Activated gamma-delta T cell treated with Interleukin-2 at 50 U/mL for 16 hours (primary cell): ENCODE measurements around the gene EPB41L2.
"Not testable (repeated sequence)": the region's sequence is repeated elsewhere in the genome, so short reads cannot be mapped to it uniquely, and the experiment has no call there.

ENCODE experiments used
- DNase-seq: peaks from one replicate; pipeline ENCODE4 v3.0.0-alpha.2; 2020

EPB41L2 gene

DNA sequence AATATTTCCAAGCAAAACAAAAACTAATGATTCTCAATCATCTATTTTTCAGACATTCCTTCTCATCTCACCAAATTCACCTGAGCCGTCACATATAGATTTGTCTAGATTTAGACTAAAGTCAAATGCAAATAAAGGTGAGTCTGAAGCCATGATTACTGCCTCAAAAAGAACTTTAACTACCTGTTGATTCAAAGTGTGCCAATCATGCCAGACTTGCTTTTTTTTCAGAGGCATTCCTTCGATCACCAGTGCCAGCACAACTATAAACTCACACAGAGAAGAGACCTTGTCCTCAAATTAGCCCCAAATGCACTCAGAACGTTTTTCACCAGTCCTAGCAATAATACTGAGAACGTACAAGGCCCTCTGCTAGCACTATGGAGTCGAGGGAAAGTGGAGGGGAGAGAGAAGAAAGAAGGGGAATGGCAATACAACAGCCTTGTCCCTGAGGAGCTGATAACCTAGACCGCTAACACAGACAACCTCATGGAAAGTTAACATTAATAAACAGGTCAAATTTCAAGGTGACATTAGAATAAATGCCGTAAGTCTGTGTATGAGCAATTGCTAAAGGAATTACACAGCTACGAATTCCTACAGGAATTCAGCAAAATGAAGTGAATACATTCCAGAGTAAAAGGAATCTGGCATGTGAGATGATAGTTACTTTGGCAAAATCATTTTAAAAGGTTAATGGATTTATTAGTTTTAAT, 60.9 kb downstream of the EPB41L2 start:
- DNase-seq: no peak

DNA sequence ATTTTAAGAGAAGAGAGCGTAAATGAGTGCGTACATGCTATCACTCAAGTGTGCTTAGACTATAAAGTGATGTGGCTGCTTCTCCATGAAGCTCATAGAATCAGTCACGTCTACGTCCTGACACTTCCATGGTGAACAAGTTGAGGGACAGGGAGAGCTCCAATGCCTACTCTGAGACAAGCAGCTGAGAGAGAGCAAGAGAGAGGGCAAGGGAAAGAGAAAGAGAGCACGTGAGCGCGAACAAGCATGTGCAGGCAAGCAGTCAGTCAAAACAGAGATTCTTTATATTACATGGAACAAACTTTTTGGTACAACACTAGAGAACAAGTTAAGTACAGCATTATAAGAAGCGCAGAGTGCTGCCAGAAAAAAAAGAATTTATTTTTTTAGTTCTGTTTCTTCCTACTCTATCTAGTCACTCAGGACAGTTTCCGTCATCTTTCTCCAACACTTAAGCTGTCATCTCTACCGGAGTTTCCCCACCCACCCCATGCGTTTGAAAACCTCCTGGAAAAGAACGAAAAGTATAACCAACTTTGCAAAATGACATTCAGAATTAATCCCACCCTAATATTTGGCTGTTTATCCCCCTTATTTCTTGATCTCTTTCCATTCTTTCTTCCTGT, 61.8 kb downstream of the EPB41L2 start:
- DNase-seq: no peak

DNA sequence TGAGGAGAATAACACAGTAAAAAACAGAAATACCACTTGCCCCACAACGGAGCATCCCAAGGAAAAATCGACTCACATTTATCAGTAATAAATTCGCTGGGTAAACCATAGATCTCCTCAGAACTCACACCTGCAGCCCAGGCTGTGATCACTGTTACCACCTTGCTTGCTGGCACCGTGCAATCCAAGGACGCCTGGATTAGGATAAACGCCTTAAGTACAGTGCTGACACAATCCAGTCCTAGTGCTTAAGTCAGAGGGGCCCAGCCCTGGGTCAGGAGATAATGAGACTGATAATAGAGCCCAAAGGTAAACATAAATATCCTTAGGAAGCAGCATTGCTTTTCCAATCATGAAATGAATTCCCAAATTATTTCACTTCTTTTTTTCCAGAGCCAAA, 62.5 kb downstream of the EPB41L2 start:
- no peak for DNase-seq

DNA sequence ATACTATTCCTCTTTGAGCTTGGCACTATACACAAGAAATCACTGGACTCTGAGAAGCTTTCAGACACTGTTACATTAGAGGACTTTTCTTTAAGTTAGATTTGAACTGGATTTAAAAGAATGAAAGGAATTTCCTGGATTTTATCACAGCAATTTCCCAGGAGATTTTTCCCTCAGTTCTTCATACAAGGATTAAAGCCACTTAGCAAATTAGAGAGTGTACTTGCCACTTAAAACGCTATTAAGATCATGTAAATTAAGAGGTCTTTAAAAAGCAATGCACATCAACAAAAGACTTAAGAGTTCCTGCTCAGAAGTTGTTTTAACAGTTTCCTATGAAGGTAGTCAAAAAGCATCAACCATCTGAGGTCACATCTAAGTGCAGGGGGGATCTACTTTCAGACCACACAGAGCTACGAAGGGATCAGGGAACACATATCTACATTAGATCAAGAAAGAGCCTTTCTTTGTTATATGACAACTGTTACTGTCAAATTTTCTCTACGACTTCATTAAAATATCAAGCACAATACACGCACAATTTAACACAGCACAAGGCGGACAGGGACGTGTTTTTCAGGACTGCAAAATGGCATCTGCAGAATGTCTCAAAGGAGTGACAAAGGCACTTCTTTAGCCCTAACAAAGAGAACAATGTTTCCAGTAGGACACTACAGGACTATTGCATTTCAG, 65.8 kb downstream of the EPB41L2 start:
- DNase-seq: no peak

DNA sequence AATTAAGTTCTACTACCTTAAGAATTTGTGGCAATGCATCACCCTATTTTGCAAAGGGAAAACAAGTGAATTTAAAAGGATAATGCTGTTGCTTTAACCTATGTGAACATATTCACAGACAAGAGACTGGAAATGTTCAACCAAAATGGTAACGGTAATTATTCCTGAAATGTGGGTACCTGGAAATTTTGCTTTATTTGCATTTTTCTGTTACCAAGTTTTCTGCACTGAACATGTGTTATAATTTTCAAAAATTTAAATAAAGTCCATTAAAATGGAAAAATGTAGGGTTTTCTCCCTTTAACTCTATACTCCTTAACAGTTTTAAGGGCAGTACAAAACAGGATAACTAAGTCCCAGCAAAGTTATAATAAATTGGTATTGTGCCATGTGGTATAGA, 66.4 kb downstream of the EPB41L2 start:
- no peak for DNase-seq

DNA sequence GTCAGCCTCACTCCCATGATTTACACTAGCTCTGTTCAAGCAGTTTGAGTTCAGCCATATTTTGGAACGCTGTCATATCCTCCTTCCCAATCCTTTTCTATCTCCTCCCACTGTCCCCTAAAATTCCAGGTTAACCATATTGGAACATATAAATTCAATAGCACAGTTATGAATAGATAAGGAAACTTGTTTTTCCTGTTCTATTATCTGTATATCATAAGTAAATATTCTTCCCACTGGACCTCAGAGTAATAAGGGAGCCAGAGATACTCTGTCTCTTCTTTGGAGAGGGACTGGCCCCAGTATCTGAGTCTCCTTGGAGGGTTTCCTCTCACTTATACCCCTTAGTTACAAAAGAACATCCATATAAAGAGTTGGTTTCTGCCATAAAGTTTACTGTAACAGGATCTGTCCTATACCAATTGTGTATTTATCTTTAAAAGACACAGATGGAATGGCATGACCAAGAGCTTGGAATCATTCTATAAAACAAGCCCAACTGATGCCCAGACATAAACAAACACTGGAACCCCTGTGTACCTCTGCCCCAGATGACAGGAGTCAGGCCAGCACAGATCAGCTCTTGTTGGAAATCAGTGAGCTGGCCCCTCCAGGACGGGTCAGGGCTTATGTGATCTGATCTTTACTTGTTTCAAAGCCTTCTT, 67.1 kb downstream of the EPB41L2 start:
- DNase-seq: no peak

DNA sequence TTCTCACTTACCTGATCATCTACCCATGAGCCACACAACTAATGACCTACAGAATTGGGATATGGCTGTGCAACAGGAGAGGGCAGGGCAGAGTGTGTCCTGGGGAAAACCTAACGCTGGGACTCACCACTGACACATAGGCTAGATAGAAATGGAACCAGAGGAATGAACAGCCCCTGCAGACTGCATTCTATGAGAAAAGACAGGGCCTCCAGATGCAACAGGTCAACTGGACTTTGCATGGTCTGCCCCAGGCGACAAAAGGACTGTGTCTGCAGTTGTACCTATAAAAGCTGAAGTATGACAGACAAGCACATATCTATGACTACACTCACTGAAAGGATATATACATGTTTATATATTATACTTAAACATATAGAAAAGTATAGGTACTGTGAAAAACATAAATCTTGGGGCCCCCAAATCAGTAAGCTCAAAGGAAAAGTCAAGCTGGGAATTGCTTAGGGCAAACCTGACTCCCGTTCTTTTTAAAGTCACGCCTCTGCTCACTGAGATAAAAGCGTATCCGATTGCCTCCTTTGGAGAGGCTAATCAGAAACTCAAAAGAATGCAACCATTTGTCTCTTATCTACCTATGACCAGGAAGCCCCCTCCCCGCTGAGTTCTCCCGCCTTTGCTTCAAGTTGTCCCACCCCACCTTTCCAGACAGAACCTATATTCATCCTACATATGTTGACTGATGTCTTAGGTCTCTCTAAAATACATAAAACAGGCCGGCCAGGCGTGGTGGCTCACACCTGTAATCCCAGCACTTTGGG, 68.5 kb downstream of the EPB41L2 start:
- DNase-seq: no peak

DNA sequence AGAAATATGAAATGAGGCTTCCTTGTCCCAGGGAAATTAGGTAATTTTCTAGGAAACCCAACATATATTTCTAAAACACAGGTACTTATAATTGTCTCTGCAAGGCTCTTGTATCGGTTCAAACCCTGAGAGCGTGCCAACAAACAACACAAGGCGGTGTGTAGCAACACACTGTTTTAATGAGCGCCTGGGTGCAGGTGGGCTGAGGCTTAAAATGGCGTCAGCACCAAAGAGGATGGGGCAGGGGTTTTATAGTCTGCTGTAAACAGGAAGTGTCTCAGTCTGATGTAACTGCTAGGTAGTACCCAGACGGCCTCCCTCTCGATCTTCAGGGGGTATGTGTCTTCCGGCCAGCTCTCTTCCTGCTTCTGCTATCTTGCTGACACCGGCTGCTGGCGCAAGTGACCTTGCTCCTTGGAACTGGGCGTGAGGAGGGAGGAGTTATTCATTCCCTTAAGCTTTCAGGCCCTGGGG, 69.7 kb downstream of the EPB41L2 start:
- DNase-seq: no peak

DNA sequence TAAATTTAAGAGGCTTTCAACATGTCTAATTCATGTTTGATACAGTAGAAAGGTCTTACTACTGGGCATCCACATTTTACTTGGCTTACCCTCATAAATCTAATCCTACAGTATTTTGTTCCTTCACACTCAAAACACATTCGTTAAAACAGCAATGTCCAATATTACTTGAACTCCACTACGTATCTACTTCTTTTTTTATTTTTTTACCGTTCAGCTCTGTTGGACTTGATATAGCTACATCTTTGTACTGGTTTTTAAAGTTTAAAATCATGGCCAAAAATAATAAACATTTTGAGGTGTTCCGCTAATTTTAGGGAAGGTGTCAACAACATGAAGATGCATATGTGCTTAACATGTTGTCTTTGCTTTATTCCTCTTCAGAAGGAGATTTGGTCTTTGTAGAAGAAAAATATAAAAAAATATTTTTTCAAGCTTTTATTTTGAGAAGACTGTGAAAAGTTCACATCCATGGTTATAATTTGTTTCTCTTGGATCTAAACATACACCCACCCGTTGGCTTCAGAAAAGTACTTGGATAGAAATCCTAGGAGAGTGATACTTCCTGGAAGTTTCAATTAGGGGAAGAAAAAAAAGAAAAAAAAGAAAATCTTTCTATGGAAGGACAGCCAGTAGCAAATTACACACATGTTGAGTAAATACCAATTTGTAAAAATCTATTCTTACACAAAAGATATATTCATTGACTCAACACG, 71.5 kb downstream of the EPB41L2 start:
- no peak for DNase-seq

DNA sequence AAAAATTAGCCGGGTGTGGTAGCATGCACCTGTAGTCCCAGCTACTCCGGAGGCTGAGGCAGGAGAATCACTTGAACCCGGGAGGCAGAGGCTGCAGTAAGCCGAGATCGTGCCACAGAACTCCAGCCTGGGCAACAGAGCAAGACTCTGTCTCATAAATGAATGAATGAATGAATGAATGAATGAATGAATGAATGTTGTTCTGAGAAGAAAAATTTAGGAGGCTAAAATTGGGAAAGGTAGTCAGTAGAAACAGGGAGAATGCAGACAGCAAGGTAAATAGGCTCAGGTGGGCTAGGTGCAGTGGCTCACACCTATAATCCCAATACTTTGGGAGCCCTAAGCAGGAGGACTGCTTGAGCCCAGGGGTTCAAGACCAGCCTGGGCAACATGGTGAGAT, 75.5 kb downstream of the EPB41L2 start:
- DNase-seq: not testable (repeated sequence)

DNA sequence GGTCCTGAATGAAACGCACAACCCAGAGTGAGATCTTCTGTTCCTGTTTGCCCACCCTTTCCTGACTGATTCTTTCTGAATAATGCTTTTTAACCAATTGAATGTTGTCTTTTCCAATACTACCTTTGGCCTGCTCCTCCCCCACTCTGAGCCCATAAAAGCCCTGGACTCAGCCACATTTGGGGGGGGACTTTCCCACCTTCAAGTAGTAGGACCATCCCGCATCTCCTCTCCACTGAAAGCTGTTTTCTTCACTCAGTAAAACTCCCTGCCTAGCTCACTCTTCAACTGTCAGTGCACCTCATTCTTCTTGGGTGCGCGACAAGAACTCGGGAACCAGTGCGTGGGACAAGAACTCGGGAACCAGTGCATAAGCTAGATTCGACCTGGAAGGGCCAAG, 77.9 kb downstream of the EPB41L2 start:
- DNase-seq: no peak

DNA sequence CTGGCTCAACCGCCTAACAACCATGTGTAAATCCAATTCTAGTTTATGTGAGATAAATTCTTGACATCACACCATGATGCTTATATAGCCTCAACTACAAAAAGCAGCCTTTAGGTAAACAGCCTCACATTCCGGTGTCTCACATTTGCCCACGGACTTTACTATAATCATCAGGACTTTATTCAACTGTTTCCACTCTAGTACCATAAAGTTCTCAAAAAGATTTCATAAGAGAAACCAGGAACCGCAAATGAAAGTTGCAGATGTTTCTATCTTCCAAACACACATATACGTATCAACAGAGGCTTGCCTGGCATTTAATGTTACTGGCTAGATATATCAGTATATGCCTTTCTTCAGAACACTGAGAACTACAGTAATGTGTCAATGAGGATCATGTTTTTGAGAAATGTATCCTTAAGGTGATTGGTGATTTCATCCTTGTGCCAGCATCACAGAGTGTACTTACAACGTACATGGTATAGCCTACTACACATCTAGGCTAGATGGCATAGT, 80.0 kb downstream of the EPB41L2 start:
- DNase-seq: no peak

DNA sequence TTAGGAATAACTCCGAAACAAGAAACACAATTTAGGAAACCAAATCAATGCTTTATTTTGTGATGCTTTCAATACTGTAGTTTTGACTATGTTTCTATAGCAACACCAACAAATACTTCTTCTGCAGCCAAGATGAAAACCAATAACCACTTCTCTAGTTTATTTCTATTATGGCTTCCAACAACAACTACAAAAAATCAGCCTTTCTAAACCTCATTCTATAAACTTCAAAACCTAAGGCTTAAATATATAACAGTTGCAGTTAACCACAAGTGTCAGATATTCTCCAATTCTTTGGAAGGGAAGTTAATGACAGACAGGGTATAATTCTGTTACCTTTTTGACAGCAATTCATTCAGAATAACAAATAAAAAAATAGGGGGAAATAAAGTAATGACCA, 80.9 kb downstream of the EPB41L2 start:
- DNase-seq: no peak

DNA sequence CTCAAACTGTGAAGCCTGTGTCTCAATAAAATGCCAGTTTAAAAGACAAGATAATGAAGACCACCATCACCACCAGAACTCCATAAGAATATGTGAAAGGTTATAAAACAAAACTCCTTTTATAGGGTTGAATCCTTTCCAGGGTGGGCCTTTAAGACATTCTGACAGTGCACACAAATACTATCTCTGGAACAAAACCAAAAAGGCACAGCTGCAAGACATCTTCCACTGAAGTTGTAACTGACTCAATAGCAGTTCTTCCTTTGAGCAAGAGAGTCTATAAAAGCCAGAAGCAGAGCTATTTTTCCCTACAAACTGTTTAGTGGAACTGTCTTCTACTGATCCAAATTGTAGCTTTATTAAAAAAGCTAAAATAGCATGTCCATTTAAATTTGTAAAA, 81.6 kb downstream of the EPB41L2 start:
- DNase-seq: no peak

DNA sequence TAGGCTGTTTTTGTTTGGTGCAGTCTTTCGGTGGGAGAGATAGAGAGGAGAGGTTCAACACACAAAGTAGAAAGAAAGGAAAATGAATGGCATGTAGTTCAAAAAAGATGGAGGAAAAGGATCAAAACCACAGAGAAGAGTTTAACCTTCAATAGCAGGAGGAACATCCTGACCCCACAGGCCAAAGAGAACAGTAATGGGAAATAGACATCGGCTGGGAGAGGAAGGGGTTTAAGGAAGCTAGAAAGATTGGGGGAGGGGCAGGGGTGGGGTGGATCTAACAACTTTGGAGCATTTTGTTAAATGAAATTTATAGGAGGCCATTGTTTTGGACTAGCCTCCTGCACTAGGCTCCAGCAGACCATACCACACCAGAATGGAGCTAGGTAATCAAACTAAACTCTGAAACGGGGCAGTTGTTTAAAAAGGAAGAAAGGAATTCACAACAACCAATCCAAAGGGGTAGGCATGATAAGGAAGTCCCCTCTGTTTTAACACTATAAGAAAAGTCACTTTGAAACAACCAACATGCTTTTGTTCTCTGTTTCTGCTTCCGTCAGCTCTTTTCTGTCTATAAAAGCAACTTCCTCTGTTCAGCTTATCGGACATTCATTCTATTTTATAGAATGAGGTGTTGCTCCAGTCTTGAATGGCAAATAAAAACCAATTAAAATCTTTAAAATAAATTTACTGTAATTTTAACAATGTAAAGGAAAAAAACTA, 82.6 kb downstream of the EPB41L2 start:
- no peak for DNase-seq

DNA sequence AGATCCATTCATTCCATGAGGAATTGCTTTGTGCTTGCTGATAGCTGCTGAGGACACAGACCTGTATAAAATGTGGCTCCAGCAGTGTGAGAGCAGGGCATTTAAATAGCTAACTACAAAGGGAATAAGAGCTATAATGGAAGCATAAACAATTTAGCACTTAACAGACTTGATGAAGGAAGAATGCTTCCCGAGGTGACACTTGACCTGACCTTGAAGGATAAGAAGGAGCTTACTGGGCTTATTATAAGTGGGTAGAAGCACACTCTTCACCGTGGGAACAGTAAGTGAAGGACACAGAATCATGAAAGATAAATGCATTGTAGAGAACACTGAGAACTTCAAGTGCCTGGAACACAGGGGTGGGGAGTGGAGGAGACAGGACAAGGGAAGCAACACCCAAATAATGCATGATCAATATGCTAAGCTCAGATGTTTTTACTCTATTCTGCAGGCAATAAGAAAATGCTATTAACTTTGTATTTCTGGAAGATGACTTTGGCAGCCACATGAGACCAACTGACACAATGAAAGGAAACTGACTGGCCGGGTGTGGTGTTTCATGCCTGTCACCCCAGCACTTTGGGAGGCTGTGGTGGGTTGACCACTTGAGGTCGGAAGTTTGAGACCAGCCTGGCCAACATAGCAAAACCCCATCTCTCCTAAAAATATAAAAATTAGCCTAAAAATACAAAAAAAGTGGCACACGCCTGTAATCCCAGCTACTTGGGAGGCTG, 84.2 kb downstream of the EPB41L2 start:
- no peak for DNase-seq

DNA sequence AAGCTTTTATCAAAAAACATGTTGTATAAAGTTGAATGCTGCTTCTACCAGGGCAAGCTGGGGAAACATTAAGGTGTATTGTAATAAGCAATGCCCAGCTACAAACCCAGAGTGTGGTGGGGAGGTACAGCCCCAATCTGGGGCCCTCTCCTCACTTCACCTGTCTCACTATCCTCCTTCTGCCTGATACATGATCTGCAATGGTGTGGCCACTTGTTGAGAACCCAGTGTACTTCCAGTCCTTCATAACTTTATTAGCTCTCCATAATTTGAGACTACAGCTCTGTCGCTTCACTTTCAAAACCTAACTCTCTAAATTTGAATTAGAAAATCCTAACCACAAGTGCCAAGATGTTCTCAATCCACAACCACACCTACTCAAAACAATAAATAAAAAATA, 84.9 kb downstream of the EPB41L2 start:
- no peak for DNase-seq

DNA sequence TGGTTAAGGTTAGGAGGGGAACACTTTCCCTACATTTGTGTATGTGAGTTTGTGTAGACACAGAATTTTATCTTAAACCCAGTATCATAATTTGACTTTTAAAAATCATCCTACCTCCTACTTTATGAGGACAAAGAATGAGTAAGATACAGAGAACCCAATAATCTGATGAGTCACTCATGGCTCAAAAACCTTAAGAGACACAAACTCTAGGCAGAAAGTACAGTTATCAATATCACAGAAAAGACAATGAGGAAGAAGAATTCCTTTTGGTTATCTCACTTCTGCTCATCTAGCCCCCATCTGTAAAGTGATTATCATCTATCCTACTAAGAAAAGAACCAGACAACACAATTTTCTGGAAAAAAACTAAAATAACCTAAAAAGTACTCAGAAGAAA, 87.7 kb downstream of the EPB41L2 start:
- no peak for DNase-seq

DNA sequence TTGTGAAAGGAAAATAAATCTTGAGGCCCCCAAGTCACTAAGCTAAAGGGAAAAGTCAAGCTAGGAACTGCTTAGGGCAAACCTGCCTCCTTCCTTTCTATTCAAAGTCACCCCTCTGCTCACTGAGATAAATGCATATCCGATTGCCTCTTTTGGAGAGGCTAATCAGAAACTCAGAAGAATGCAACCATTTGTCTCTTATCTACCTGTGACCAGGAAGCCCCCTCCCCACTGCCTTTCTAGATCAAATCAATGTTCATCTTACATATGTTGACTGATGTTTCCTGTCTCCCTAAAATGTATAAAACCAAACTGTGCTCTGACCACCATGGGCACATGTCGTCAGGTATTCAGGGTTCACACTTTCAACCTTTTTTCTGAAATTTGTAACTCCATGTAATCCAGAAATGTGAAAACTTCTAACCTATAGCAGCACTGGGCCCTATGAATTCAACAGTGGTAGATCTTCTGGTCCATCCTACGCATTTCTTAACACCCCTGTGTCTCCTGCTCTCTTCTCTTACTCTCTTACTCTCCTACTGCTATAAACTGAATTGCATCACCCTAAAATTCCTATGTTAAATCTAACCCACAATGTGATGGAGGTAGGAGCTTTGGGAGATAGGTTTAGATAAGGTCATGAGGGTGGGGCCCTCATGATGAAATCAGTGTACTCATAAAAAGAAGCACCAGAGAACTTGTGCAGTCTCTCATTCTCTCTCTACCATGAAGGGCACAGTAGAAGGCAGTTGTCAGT, 89.3 kb downstream of the EPB41L2 start:
- DNase-seq: no peak

DNA sequence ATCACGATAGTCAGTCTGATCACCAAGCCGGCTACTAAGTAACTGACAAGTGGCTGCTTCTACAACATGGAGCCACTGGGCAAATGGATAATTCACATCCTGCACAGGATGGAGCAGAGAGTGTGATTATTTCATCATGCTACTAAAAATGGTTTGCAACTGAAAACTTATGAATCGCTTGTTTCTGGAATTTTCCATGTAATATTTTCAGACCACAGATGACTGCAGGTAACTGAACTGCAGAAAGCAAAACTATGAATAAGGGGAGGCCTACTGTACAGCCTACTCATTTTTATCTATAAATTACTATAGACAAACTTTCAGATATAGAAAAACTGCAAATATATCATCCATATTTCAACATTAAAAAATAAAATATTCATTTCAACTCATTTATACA, 91.5 kb downstream of the EPB41L2 start:
- DNase-seq: no peak
